HG02852 (cell line): ENCODE data around the gene NPIPA8.
"Not testable (repeated sequence)": the region's sequence is repeated elsewhere in the genome, so short reads cannot be mapped to it uniquely, and the experiment has no call there.

ENCODE experiments used
- ATAC-seq: cut with Tn5 transposase; IDR thresholded peaks from one replicate; pipeline ENCODE4 v1.9.1; 2021; ENCODE audit warnings: mild to moderate bottlenecking, moderate library complexity; ENCODE audit not compliant: unreplicated experiment

Gene NPIPA8

GRCh38 chr16:18280319-18280718 lies 56.2 kb downstream of the NPIPA8 start:
- ATAC-seq, result not testable (repeated sequence)

- not testable (repeated sequence) for ATAC-seq
These were observed 59.8 kb downstream of the NPIPA8 start for GRCh38 chr16:18276756-18277155.

DNA sequence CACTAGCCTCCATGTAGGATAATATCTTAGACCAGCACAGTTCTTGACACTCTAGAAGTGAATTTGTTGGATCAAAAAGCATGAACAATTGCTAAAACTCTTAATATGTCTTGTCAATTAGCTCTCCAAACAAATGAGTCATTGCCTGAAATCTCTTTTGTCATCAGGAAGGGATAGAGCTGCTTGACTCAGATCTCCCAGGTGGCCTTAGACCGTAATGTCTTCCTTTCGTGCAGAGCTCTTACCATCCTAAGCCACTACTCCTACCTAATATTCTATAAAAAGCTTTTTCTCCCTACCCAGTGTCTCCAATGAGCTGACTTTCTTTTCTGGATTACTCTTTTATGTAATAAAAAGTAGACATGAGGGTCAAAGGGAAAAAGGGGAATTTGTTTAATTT lies 66.4 kb downstream of the NPIPA8 start:
- not testable (repeated sequence) for ATAC-seq
